Stomach (tissue), 4 donors: Measurements from ENCODE around the gene SMCHD1.

Experiments used
- CTCF ChIP-seq, 7 experiments: fragments of 450-650 bp in 4 of 7; fragments of 200-600 bp in 3 of 7; sonication (generic) in 3 of 7; IDR thresholded peaks; one replicate each; pipeline ENCODE4 v1.5.1; 2016 to 2019; ENCODE audit warnings: antibody characterized with exemption in 7 of 7, control low read depth in 2 of 7, mild to moderate bottlenecking in 1 of 7
- EP300 ChIP-seq: sonication (generic); formaldehyde crosslinking; IDR thresholded peaks from one replicate; pipeline ENCODE4 v1.6.1; 2017; ENCODE audit warnings: antibody characterized with exemption
- POLR2A ChIP-seq, 4 donors: fragments of 450-650 bp; IDR thresholded peaks; one replicate each; pipeline ENCODE4 v1.6.1; 2016; ENCODE audit warnings: antibody characterized with exemption in 4 of 4, control low read depth in 2 of 4, mild to moderate bottlenecking in 1 of 4, moderate library complexity in 1 of 4
- POLR2AphosphoS5 ChIP-seq, 3 donors: sonication (generic); formaldehyde crosslinking; IDR thresholded peaks; one replicate each; pipeline ENCODE4 v1.6.1; 2016; ENCODE audit warnings: antibody characterized with exemption in 3 of 3

- TF ChIP-seq CTCF (IDR thresholded peaks at IDR 0.05) = no peak
- TF ChIP-seq POLR2A (IDR thresholded peaks at IDR 0.05) = no peak
- no peak for TF ChIP-seq POLR2AphosphoS5 (IDR thresholded peaks at IDR 0.05)
- TF ChIP-seq EP300 = no peak
These were observed 183.7 kb downstream of the SMCHD1 start for GRCh38 chr18:2839202-2839601.
